RWPE1 (cell line): ENCODE measurements around the gene FAHD2A.

Experiments used
- CTCF ChIA-PET: fragments of 350-600 bp; sonication (Branson Sonifier 250); formaldehyde crosslinking; extraction: SDS; loops from one replicate; lab custom pipeline; 2021; lab: Yijun Ruan, JAX
- POLR2A ChIA-PET: fragments of 400-600 bp; formaldehyde crosslinking; extraction: SDS; loops from one replicate; lab custom pipeline; 2020; ENCODE audit warnings: antibody characterized with exemption; ENCODE audit not compliant: low non-redundant PET; lab: Yijun Ruan, JAX
- DNase-seq: peaks from one replicate; pipeline ENCODE4 v3.0.0; 2012; ENCODE audit warnings: low spot score
- H3K27ac ChIP-seq: fragments of 450-650 bp; 2 replicates; pipeline ENCODE4 v1.5.1; 2017
- TF ChIP-seq, protein P1 (sequence below): fragments of 450-650 bp; conservative IDR thresholded peaks from 2 replicates; pipeline ENCODE4 v1.5.1; 2017; ENCODE audit warnings: low read depth, mild to moderate bottlenecking

FAHD2A gene

DNA sequence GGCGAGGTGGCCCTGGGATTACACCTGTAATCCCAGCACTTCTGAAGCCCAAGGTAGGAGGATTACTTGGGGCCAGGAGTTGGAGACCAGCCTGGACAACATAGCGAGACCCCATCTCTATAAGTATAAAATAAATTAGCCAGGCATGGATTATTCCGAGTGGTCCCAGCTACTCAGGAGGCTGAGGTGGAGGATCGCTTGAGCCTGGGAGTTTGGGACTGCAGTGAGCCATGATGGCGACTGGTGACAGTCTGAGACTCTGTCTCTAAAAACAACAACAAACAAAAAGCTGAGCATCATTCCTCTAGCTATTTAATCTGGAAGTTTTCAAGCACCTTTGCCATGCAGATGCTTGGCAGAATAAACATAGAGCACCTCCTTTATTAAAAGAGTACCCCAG is 21.8 kb upstream of the FAHD2A start:
- ChIA-PET CTCF (no interaction called here), POLR2A (no interaction called here)
- TF ChIP-seq, protein P1, sequence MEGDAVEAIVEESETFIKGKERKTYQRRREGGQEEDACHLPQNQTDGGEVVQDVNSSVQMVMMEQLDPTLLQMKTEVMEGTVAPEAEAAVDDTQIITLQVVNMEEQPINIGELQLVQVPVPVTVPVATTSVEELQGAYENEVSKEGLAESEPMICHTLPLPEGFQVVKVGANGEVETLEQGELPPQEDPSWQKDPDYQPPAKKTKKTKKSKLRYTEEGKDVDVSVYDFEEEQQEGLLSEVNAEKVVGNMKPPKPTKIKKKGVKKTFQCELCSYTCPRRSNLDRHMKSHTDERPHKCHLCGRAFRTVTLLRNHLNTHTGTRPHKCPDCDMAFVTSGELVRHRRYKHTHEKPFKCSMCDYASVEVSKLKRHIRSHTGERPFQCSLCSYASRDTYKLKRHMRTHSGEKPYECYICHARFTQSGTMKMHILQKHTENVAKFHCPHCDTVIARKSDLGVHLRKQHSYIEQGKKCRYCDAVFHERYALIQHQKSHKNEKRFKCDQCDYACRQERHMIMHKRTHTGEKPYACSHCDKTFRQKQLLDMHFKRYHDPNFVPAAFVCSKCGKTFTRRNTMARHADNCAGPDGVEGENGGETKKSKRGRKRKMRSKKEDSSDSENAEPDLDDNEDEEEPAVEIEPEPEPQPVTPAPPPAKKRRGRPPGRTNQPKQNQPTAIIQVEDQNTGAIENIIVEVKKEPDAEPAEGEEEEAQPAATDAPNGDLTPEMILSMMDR, result no peak
- no peak for DNase-seq
- H3K27ac ChIP-seq, result no peak overlapping the region

DNA sequence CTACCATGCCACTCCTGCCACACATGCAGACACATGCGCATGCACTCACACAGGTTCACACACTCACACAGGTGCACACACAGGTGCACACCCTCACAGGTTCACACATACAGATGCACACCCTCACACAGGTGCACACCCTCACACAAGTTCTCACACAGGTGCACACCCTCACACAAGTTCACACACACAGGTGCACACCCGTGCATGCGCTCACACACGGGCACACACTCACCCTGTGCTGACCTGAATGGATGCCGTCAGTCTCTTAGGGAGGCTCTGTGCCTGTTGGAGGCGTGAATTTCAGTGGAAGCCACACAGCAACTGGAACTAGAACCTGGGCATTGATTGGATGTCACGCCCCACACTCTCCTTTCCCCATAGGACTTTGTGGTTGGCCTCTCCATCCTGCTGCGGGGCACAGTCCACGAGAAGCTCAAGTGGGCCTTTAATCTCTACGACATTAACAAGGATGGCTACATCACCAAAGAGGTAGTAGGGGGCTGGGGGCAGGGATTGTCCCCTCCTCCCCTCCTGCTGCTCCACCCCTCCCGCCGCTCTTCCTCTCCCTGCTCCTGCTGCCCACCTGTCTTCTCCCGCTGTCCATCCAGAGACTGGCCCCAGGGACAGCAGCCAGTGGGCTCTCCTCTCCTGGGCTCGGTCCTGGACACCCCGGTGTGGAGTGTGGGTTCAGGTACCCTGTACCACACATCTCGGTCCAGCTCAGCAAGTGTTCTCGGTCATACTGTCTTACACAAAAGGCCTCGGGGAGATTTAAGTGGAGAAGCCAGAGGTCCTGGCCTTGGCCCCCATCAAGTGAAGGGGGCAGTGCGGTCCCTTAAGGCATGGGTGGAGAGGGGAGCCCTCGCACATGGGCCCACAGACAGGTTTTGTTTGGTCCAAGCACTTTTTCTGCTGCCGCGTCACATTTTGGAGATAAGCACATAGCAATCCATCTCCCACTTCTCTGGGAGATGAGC is 21.0 kb upstream of the FAHD2A start:
- TF ChIP-seq, protein P1, result no peak

DNA sequence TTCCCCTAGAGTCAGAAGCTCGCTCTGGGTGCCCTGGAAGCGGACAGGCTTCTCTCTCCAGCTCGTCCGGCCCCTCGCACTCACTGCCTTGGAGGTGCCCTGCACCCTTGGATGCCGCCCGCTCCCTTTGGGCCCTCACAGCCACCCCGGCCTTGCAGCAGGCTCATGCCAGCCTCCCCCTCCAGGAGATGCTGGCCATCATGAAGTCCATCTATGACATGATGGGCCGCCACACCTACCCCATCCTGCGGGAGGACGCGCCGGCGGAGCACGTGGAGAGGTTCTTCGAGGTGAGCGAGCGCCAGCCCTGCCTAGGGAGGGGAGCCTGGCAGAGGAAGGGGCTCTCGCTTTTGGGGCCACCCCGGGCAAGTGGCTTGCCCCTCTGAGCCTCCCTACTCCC is 20.3 kb upstream of the FAHD2A start:
- ChIA-PET POLR2A (no interaction called here), CTCF (no interaction called here)
- no peak overlapping the region for H3K27ac ChIP-seq
- TF ChIP-seq, protein P1, result no peak
- DNase-seq, result no peak

More for the DNA sequence above, 21.0 kb upstream of the FAHD2A start:
- H3K27ac ChIP-seq, result no peak overlapping the region
- CTCF ChIA-PET, result no interaction called here
- no peak for DNase-seq
- POLR2A ChIA-PET, result no interaction called here

DNA sequence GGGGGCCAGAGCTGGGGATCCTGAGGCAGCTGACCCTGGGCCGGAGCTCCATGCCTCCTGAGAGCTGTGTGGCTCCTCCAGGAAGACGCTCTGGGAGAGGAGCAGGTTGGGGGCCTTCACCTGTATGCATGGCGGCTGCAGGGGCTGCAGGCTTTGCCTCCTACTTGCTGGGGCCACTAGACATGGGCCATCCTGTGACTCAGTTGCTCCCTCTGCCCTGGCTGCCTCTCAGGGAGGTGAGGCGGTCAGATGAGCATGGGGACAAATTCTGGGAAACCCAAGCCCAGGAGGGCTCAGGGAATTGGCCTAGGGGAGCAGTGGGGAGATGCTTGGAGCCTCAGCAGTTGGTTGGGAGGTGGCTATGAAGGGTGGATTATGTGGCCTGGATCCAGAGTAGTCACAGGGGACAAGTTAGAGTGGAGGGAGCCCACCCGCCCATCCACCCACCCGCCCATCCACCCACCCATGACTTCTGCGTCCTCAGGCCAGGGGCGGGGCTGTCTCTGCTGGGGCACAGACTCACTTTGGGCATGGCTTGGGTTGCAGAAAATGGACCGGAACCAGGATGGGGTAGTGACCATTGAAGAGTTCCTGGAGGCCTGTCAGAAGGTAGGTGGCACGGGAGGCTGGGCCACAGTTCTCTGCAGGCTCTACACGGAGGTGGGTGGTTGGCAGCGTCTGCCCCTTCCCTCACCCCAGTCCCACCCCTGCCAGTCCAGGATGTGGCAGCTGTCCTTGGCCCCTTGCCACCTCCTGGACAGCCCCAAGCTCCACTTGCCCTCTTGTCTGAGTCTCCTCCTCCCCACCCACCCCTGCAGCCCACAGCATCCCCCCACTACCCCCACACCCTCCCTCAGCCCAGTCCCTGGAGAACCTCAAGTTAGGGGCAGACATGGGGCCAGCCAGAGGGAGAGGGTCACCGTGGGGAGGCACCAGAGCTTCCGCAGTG is 19.5 kb upstream of the FAHD2A start:
- no peak for DNase-seq
- CTCF ChIA-PET, result no interaction called here
- POLR2A ChIA-PET, result no interaction called here
- H3K27ac ChIP-seq, result no peak overlapping the region
- TF ChIP-seq, protein P1, result no peak

DNA sequence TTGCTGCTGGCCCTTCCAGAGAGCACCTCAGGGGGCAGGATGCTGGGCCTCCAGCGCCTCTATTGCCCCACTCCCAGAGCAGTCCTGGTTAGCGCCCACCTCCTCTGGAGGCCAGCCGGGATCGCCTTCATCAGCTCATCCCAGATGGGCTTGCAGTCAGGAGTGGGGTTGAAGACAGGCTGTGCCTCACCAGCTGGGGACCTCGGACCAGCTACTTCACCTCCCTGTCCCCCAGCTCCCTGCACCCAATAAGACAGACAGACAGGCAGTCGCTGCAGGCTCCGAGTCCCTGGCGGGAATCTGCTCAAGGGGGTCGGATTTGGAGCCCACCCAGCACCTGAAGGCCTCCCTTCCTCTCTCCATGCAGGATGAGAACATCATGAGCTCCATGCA is 18.9 kb upstream of the FAHD2A start:
- ChIA-PET CTCF (no interaction called here), POLR2A (no interaction called here)
- no peak for DNase-seq
- no peak overlapping the region for H3K27ac ChIP-seq
- TF ChIP-seq, protein P1, result no peak
